ENCODE measurements around the gene PACRG. TPM values are rescaled to one million over a fixed set of nuclear protein-coding genes. Genes with fewer than 3 reads are reported as not detected.

The PACRG gene
- total and polyA plus RNA-seq, 2 experiments from 2014 or later, result 0.17 to 0.68 TPM

- TF ChIP-seq ZNF462 (CRISPR knock-in tag; IDR thresholded peaks at IDR 0.05) (no peak), STAT1 (IDR thresholded peaks at IDR 0.05; ENCODE audit: unreplicated experiment) (no peak)
Observed at GRCh38 chr6:163086624-163086920, 358.8 kb downstream of the PACRG start (continued).

- H3K27ac ChIP-seq (ENCODE audit: low read depth), result no peak overlapping the region
- H3K4me2 ChIP-seq, result no peak overlapping the region
- H2AFZ ChIP-seq, result no peak overlapping the region
- Mint-ChIP-seq H3K4me3 (no peak overlapping the region), H3K27ac (no peak overlapping the region), H3K36me3 (ENCODE audit: low read depth) (peaks cover 9% of the 10 kb centered on the region; the same call in 2 of the 3 replicates), H3K27me3 (ENCODE audit: insufficient read depth, low read depth, poor library complexity) (peaks cover 8% of the 10 kb centered on the region), H3K4me1 (peaks cover 44% of the 10 kb centered on the region), H3K9me3 (peaks cover 10% of the 10 kb centered on the region; the same call in 2 of the 3 replicates)
- no peaks in the 10 kb centered on the region for H3K27me3 ChIP-seq (ENCODE audit: insufficient read depth)
- no peak for ATAC-seq
- no peak overlapping the region for H3K4me3 ChIP-seq
- H3K9me2 ChIP-seq (ENCODE audit: insufficient read depth), result peaks cover 9% of the 10 kb centered on the region; the same call in 1 of the 2 replicates
- H3K36me3 ChIP-seq (ENCODE audit: insufficient read depth), result no peaks in the 10 kb centered on the region
- no peaks in the 10 kb centered on the region for H3F3A ChIP-seq (replicated peaks; ENCODE audit: low read depth)
- H3K4me1 ChIP-seq (ENCODE audit: insufficient read depth), result peaks cover 23% of the 10 kb centered on the region
- no peak for DNase-seq (ENCODE audit: low spot score)
- H3K79me2 ChIP-seq (replicated peaks; ENCODE audit: insufficient read depth), result no peaks in the 10 kb centered on the region
- no peaks in the 10 kb centered on the region for H4K20me1 ChIP-seq (replicated peaks; ENCODE audit: insufficient read depth)
- TF ChIP-seq NANOG (IDR thresholded peaks at IDR 0.05; ENCODE audit: borderline replicate concordance), result no peak
- TF ChIP-seq EZH2 (IDR thresholded peaks at IDR 0.05; ENCODE audit: low read depth, unreplicated experiment), result no peak
- no peak for TF ChIP-seq ZNF114 (CRISPR knock-in tag; IDR thresholded peaks at IDR 0.05)
- no peak for TF ChIP-seq ETS1 (IDR thresholded peaks at IDR 0.05)
- TF ChIP-seq REST (IDR thresholded peaks at IDR 0.05; ENCODE audit: unreplicated experiment), result no peak
- no peak for TF ChIP-seq STAT1 (IDR thresholded peaks at IDR 0.05; ENCODE audit: unreplicated experiment)
- TF ChIP-seq POLR2AphosphoS5 (IDR thresholded peaks at IDR 0.05; ENCODE audit: low read depth), result no peak
Observed at GRCh38 chr6:163087981-163088380, 360.2 kb downstream of the PACRG start.
